Measurements from ENCODE around the gene BICDL2.

Gene BICDL2

DNA sequence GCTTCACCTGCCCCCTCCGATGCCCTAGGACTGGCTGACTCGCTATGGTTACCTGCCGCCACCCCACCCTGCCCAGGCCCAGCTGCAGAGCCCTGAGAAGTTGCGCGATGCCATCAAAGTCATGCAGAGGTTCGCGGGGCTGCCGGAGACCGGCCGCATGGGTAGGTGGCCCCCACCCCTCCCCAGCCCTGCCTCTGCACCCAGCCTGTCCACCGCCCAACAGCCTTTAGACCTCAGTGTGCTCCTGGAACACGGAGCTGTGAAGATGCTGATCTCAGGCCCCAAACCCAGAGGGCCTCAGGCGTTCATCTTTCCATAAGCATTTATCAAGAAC, 10.6 kb upstream of the BICDL2 start:
- DNase-seq (ENCODE audit: low read depth, low spot score) = no peak

DNA sequence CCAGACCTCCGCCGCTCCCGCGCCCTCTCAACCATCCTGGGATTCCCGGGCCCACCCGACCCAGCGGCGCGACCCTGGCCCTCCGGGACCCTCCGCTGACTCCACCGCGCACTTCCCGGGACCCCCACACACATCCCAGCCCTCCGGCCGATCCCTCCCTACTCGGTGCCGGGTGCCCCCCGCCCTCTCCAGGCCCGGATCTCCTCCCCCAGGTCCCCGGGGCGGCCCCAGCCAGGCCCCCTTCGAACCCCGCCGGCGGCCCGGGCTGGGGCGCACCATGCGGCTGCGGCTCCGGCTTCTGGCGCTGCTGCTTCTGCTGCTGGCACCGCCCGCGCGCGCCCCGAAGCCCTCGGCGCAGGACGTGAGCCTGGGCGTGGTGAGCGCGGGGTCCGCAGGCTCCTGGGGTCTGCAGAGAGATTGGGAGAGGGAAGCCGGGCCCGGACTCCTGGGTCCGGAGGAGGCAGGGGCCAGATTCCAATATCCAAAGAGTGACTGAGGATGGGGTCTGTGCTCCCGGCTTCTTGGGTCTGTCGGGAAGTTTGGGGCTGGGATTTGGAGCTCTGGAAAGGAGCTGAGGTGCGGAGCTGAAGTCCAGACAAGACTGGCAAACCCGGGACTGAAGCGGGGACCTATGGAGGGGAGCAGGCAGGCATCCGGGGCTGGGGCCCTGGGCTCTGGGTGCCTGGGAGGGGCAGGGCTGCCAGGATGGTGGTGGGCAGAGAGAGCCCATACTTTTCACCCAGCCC, 10.1 kb upstream of the BICDL2 start:
- no peak for DNase-seq (ENCODE audit: low read depth, low spot score)

GRCh38 chr16:3045758-3046640, 9.3 kb upstream of the BICDL2 start, which contains the start of gene MMP25:
Gene MMP25, plus strand, starts transcription at chr16:3046561. Its CDS starts 357 bp downstream, at chr16:3046918.
- DNase-seq (ENCODE audit: low read depth, low spot score) = no peak

DNA sequence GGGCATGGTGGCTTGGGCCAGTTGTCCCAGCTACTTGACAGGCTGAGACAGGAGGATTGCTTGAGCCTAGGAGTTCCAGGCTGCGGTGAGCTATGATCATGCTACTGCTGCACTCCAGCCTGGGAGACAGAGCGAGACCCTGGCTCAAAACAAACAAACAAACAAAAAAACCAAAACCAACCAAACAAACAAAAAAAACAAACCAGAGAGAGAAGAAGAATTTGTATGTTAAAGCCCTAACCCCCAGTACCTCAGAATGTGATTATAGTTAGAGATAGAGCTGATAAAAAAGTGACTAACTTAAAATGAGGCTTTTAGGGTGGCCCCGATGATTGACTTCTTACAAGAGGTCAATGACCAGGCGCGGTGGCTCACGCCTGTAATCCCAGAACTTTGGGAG, 8.0 kb upstream of the BICDL2 start:
- no peak for DNase-seq (ENCODE audit: low read depth, low spot score)

DNA sequence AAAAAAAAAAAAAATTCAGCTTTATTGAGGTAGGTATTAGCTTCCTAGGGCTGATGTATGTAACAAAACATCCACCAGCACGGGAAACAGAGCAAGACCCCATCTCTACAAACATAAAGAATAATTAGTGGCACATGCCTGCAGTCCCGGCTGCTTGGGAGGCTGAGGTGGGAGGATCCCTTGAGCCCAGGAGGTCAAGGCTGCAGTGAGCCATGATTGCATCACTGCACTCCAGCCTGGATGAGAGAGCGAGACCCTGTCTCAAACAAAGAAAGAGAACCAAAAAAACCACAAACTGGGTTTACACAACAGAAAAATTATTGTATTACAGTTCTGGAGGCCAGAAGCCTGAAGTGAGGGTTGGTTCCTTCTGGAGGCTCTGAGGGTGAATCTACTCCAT, 5.6 kb upstream of the BICDL2 start:
- no peak for DNase-seq (ENCODE audit: low read depth, low spot score)

DNA sequence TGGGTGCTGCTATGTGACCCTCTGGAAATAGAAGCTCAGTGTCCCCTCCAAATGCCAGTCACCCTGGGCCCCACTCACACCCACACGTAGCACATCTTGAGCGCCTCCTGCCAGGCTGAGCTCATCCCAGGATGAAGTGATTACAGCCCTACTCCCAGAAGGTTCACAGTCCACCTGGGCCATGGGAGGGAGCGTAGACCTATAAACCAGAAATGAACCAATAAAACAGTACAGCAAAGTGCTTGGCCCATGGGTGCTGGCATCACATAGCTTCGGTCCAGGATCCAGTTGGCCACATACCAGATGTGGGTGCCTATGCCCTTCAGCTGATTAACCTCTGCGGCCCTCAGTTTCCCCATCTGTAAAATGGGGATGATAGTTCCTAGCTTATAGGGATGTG, 2.2 kb upstream of the BICDL2 start:
- no peak for DNase-seq (ENCODE audit: low read depth, low spot score)

GRCh38 chr16:3038256-3038655, 1.5 kb upstream of the BICDL2 start:
- no peak for DNase-seq (ENCODE audit: low read depth, low spot score)

- no peak for DNase-seq (ENCODE audit: low read depth, low spot score)
Measured at GRCh38 chr16:3035972-3036725, 595 bp downstream of the BICDL2 start.

GRCh38 chr16:3035289-3035971, 1.3 kb downstream of the BICDL2 start:
- no peak for DNase-seq (ENCODE audit: low read depth, low spot score)

DNA sequence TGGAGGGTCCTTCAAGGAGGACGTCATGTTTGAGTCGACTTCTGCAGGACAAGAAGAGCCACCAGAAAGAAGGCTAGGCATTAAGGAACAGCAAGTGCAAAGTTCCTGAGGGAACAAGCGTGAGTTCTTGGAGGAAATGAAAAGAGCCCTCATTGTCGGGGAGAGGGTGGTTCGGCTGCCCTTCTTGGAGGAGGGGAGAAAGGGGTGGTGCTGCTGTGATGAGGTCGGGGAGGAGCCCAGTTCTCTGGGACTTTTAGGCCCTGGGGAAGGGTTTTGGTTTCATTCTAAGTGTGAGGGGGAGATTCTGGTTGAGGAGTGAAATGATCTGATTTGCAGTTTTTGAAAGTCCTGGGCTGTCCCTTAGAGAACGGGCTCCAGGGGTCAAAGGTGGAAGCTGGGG, 4.1 kb downstream of the BICDL2 start:
- DNase-seq (ENCODE audit: low read depth, low spot score) = no peak

- no peak for DNase-seq (ENCODE audit: low read depth, low spot score)
Measured at GRCh38 chr16:3030222-3031212, 6.2 kb downstream of the BICDL2 start.

GRCh38 chr16:3029491-3030221, 7.1 kb downstream of the BICDL2 start:
- no peak for DNase-seq (ENCODE audit: low read depth, low spot score)

DNA sequence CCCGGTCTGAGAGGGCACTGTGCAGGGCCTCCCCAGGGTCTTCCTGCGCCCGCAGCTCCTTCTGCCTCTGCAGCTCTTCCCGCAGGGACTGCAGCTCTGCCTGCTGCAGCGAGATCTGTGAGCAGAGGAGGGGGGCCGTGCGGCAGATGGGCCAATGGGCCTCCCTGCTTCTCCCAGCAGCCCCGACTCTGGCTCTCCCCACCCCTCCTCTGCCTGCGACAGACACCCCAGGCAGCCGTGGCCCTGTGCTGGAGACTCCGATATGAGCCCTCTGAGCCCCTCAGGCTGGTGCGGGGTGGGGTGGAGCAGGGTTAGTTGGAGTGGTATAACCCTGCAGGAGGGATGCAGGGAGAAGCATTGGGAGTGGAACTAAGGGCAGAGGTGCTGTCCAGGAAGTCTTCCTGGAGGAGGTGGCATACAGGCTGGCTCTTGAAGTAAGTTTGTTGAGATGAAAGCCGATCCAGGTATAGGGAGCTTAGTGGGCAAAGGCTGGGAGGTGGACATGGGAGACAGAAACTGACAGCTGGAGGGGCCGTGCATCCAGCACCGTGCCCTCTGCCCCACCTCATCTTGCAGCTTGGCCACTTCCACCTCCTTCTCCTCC, 7.9 kb downstream of the BICDL2 start:
- no peak for DNase-seq (ENCODE audit: low read depth, low spot score)

GRCh38 chr16:3027983-3028715, 8.6 kb downstream of the BICDL2 start:
- DNase-seq (ENCODE audit: low read depth, low spot score) = no peak

DNA sequence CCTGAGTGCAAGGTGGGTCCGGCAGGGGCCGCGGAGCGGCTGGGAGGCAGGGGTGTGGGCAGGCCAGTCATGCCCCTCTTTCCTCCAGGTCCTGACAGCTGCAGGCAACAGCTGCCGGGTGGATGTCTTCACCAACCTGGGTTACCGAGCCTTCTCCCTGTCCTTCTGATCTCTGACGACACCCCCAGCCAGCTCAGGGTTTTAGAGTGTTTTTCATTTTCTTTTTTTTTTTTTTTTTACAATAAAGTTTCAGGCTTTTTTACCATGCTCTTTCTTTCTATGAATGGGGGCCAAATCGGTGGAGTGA, 9.3 kb downstream of the BICDL2 start:
- no peak for DNase-seq (ENCODE audit: low read depth, low spot score)

DNA sequence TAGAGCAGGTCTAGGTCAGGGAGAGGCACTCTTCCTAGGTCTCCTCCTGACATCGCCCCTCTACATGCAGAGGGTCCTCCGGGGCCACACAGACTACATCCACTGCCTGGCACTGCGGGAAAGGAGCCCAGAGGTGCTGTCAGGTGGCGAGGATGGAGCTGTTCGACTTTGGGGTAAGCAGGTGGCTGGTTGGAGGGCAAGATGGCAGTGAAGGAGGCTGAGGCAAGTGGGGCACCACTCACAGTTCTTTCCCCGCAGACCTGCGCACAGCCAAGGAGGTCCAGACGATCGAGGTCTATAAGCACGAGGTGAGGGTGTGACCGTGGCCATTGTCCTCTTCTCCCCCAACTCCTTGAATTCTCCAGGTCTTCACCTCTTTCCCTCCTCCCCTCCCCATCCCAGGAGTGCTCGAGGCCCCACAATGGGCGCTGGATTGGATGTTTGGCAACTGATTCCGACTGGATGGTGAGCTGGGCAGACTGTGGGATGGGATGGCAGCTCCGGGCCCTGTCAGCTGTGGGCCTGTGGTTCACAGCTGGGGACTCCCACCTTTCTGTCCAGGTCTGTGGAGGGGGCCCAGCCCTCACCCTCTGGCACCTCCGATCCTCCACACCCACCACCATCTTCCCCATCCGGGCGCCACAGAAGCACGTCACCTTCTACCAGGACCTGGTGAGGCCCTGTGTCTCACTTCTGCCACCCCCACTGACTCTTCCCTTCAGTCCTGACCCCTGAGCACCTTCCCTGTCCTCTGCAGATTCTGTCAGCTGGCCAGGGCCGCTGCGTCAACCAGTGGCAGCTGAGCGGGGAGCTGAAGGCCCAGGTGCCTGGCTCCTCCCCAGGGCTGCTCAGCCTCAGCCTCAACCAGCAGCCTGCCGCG, 9.9 kb downstream of the BICDL2 start:
- no peak for DNase-seq (ENCODE audit: low read depth, low spot score)

DNA sequence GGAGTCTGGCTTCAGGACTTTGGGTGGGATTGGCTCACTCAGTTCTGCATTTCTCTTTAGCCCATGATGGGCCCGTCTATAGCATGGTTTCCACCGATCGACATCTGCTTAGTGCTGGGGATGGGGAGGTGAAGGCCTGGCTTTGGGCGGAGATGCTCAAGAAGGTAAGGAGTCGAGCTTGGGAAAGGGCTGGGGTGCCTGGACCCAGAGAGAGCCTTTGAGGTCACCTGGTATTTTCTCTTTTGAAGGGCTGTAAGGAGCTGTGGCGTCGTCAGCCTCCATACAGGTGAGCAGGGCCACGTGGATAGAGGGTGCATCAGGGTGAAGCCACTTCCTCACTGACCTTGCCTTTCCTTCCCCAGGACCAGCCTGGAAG, 10.8 kb downstream of the BICDL2 start:
- no peak for DNase-seq (ENCODE audit: low read depth, low spot score)

Measured in iPS DF 19.7 (cell line).